Hepatocyte (in vitro differentiated cells): ENCODE measurements around the gene MAGI2. TPM values are rescaled to one million over a fixed set of nuclear protein-coding genes. Genes with fewer than 3 reads are reported as not detected.

Source experiments
- DNase-seq: peaks from one replicate; pipeline ENCODE4 v3.0.0-alpha.2; 2016; ENCODE audit warnings: low spot score
- H2AFZ ChIP-seq: fragments of 200-600 bp; sonication (generic); 2 replicates; pipeline ENCODE4 v1.6.0; 2016; ENCODE audit warnings: antibody characterized with exemption, mild to moderate bottlenecking
- H3K27ac ChIP-seq: fragments of 200-600 bp; sonication (generic); 2 replicates; pipeline ENCODE4 v1.5.1; 2016; ENCODE audit warnings: mild to moderate bottlenecking
- H3K27me3 ChIP-seq: fragments of 200-600 bp; sonication (generic); 2 replicates; pipeline ENCODE4 v1.6.1; 2016
- H3K36me3 ChIP-seq: fragments of 200-600 bp; sonication (generic); replicated peaks from 2 replicates; pipeline ENCODE4 v1.5.1; 2016; ENCODE audit warnings: low read depth; ENCODE audit not compliant: insufficient read depth
- H3K4me1 ChIP-seq: fragments of 200-600 bp; sonication (generic); 2 replicates; pipeline ENCODE4 v1.5.1; 2016; ENCODE audit warnings: mild to moderate bottlenecking, moderate library complexity; ENCODE audit not compliant: insufficient read depth
- H3K4me2 ChIP-seq: fragments of 200-600 bp; sonication (generic); 2 replicates; pipeline ENCODE4 v1.6.0; 2016
- H3K4me3 ChIP-seq: fragments of 200-600 bp; sonication (generic); 2 replicates; pipeline ENCODE4 v1.5.1; 2016; ENCODE audit warnings: mild to moderate bottlenecking
- H3K79me2 ChIP-seq: fragments of 200-600 bp; sonication (generic); 2 replicates; pipeline ENCODE4 v1.6.0; 2017; ENCODE audit warnings: mild to moderate bottlenecking
- H3K9me2 ChIP-seq: fragments of 200-600 bp; sonication (generic); replicated peaks from 2 replicates; pipeline ENCODE4 v1.6.0; 2017; ENCODE audit warnings: mild to moderate bottlenecking; ENCODE audit not compliant: insufficient read depth
- H3K9me3 ChIP-seq: fragments of 200-600 bp; sonication (generic); 2 replicates; pipeline ENCODE4 v1.5.1; 2016; ENCODE audit warnings: low read depth, mild to moderate bottlenecking
- H4K20me1 ChIP-seq: fragments of 200-600 bp; sonication (generic); 2 replicates; pipeline ENCODE4 v1.6.0; 2016; ENCODE audit warnings: mild to moderate bottlenecking; ENCODE audit not compliant: insufficient read depth, poor library complexity, severe bottlenecking
- EZH2 ChIP-seq: fragments of 200-600 bp; sonication (generic); IDR thresholded peaks from 2 replicates; pipeline ENCODE4 v1.6.1; 2016; ENCODE audit warnings: antibody characterized with exemption, mild to moderate bottlenecking, borderline replicate concordance
- EZH2phosphoT487 ChIP-seq: fragments of 200-600 bp; sonication (generic); IDR thresholded peaks from one replicate; pipeline ENCODE4 v1.6.1; 2018; ENCODE audit warnings: antibody characterized with exemption, mild to moderate bottlenecking, low read depth, moderate library complexity; ENCODE audit not compliant: unreplicated experiment, severe bottlenecking
- WGBS: methylation state at CpG from one replicate; pipeline ENCODE4 v1.1.6; 2016; ENCODE audit warnings: low lambda C conversion rate; ENCODE audit errors: missing lambda C conversion rate; 5-methylcytosine and 5-hydroxymethylcytosine counted together
- polyA plus RNA-seq: library from polyadenylated mRNA; unstranded; fragments of >200 nt; fragmentation: Nextera tagmentation; extraction: Ambion mirVana; gene quantifications from 2 replicates; pipeline ENCODE4 v1.2.1, GENCODE V29; 2016
- total RNA-seq: library from RNA; depleted of rRNA; stranded (reverse); fragments of >200 nt; gene quantifications from 2 replicates; pipeline ENCODE4 v1.2.3, GENCODE V29; 2014
- TF ChIP-seq, protein P1 (sequence below): fragments of 200-600 bp; sonication (generic); IDR thresholded peaks from 2 replicates; pipeline ENCODE4 v1.5.1; 2016; ENCODE audit warnings: antibody characterized with exemption, mild to moderate bottlenecking; ENCODE audit not compliant: poor library complexity

Gene MAGI2
- total and polyA plus RNA-seq, 2 experiments from 2014 or later = 3.1 to 6.7 TPM

- Histone ChIP-seq H3K9me2 (no peaks in the 10 kb centered on the region), H3K9me3 (no peaks in the 10 kb centered on the region), H3K27me3 (no peaks in the 10 kb centered on the region), H3K79me2 (no peaks in the 10 kb centered on the region), H3K27ac (no peak overlapping the region), H3K4me1 (no peaks in the 10 kb centered on the region), H2AFZ (no peak overlapping the region), H3K36me3 (peaks cover 3% of the 10 kb centered on the region), H3K4me3 (no peak overlapping the region), H4K20me1 (no peaks in the 10 kb centered on the region), H3K4me2 (no peak overlapping the region)
- 32% methylated on average over 2 of the region's 2 CpGs for WGBS
- TF ChIP-seq, protein P1, sequence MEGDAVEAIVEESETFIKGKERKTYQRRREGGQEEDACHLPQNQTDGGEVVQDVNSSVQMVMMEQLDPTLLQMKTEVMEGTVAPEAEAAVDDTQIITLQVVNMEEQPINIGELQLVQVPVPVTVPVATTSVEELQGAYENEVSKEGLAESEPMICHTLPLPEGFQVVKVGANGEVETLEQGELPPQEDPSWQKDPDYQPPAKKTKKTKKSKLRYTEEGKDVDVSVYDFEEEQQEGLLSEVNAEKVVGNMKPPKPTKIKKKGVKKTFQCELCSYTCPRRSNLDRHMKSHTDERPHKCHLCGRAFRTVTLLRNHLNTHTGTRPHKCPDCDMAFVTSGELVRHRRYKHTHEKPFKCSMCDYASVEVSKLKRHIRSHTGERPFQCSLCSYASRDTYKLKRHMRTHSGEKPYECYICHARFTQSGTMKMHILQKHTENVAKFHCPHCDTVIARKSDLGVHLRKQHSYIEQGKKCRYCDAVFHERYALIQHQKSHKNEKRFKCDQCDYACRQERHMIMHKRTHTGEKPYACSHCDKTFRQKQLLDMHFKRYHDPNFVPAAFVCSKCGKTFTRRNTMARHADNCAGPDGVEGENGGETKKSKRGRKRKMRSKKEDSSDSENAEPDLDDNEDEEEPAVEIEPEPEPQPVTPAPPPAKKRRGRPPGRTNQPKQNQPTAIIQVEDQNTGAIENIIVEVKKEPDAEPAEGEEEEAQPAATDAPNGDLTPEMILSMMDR = no peak
- no peak for TF ChIP-seq EZH2phosphoT487
- TF ChIP-seq EZH2 = no peak
- DNase-seq = no peak
Measured at GRCh38 chr7:78400038-78400437, 1053.4 kb downstream of the MAGI2 start.

DNA sequence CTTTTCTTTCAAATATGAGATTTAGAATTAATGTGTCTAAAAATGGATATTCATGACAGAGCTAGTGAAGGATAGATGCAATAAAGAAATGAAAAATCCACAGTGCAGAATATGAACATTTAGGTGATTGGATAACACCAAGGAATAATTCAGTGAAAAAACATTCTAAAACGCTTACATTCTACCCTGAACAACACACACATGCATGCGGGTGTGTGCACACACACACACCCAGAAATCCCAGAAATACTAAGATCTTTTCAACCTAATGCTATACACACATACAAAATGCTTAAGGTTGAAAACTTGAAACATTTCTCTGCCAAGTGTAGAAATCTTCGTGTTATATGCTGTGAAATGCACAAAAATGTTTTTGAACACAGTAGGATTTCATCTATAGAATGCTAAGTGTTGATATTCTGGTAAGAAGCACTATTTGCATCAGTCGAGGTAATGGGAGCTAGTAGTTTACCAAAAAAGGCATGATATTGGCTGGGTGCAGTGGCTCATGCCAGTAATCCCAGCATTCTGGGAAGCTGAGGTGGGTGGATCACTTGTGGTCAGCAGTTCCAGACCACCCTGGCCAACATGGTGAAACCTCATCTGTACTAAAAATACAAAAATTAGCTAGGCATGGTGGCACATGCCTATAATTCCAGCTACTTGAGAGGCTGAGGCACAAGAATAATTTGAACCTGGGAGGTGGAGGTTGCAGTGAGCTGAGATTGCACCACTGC is 1054.3 kb downstream of the MAGI2 start:
- no peak overlapping the region for H3K27ac ChIP-seq
- H3K4me3 ChIP-seq = no peak overlapping the region
- WGBS = 84% methylated on average over 4 of the region's 4 CpGs
- H4K20me1 ChIP-seq = no peaks in the 10 kb centered on the region
- no peak overlapping the region for H2AFZ ChIP-seq
- TF ChIP-seq EZH2phosphoT487 (no peak), EZH2 (no peak)
- TF ChIP-seq, protein P1 = no peak
- no peak for DNase-seq
- H3K4me2 ChIP-seq = no peak overlapping the region
- H3K79me2 ChIP-seq = no peaks in the 10 kb centered on the region
- no peaks in the 10 kb centered on the region for H3K9me3 ChIP-seq
- H3K4me1 ChIP-seq = no peaks in the 10 kb centered on the region
- H3K36me3 ChIP-seq = peaks cover 3% of the 10 kb centered on the region
- no peaks in the 10 kb centered on the region for H3K9me2 ChIP-seq
- no peaks in the 10 kb centered on the region for H3K27me3 ChIP-seq

GRCh38 chr7:78398576-78398975 is 1054.9 kb downstream of the MAGI2 start:
- no peak overlapping the region for H3K27ac ChIP-seq
- TF ChIP-seq, protein P1 = no peak
- TF ChIP-seq EZH2 (no peak), EZH2phosphoT487 (no peak)
- H2AFZ ChIP-seq = no peak overlapping the region
- no peak for DNase-seq
- H4K20me1 ChIP-seq = no peaks in the 10 kb centered on the region
- H3K4me2 ChIP-seq = no peak overlapping the region
- no peaks in the 10 kb centered on the region for H3K79me2 ChIP-seq
- H3K4me3 ChIP-seq = no peak overlapping the region
- no peaks in the 10 kb centered on the region for H3K9me2 ChIP-seq
- no peaks in the 10 kb centered on the region for H3K4me1 ChIP-seq
- WGBS = 75% methylated on average over 2 of the region's 2 CpGs
- H3K27me3 ChIP-seq = no peaks in the 10 kb centered on the region
- peaks cover 3% of the 10 kb centered on the region for H3K36me3 ChIP-seq
- H3K9me3 ChIP-seq = no peaks in the 10 kb centered on the region
